GM13976 (cell line): Measurements from ENCODE around the gene SH3TC1.

Experiments
- DNase-seq: peaks from one replicate; pipeline ENCODE4 v3.0.0; 2012; ENCODE audit warnings: low spot score
- in situ Hi-C: fragments of 300-500 bp; cut with MboI; formaldehyde crosslinking; loops from one replicate; pipeline ENCODE4 v1.12.0; 2022; ENCODE audit warnings: low sequenced_read_pairs, mixed read lengths, inconsistent platforms; ENCODE audit not compliant: unreplicated experiment
- TF ChIP-seq, protein P1 (sequence below): IDR thresholded peaks from 2 replicates; pipeline ENCODE4 v1.5.1; 2012; ENCODE audit warnings: borderline replicate concordance, mild to moderate bottlenecking; ENCODE audit not compliant: insufficient read depth; ENCODE audit errors: extremely low read depth, missing control alignments, control extremely low read depth

SH3TC1 gene

DNA sequence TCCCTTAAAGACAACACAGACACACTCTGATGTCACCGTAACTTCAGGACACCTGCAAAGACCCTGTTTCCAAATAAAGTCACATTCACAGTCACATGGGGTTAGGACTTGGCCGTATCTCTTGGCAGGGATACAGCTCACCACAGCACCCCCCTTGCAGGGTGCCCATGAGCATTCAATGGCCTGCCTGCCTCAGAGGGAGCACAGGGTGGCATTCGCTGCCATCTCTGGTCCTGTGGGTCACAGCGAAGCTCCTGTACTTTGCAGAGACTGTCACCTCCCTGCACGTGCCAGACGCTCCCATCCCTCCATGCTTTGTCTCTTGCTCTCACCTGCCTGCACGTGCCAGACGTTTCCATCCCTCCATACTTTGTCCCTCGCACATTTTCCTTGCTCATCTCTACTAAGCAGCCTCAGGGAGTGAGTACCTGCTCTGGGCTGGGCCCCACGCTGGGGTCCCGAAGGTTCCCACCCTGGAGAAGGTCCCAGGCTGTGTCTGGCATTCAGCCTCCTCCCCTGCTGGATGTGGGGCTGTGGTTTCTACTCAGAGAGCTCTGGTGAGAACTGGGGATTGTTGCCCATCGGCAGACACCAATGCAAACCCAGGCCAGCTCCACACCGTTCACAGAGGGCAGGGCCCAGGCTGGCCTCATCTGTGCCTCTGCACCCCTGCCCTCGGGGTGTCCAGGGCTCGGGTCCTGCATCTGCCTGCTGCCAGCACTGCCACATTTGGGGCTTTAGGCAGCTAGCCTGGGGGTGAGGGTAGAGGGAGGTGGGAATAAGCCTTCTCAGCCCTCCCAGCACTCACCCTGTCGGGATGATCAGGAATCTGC is 86.3 kb downstream of the SH3TC1 start:
- TF ChIP-seq, protein P1, sequence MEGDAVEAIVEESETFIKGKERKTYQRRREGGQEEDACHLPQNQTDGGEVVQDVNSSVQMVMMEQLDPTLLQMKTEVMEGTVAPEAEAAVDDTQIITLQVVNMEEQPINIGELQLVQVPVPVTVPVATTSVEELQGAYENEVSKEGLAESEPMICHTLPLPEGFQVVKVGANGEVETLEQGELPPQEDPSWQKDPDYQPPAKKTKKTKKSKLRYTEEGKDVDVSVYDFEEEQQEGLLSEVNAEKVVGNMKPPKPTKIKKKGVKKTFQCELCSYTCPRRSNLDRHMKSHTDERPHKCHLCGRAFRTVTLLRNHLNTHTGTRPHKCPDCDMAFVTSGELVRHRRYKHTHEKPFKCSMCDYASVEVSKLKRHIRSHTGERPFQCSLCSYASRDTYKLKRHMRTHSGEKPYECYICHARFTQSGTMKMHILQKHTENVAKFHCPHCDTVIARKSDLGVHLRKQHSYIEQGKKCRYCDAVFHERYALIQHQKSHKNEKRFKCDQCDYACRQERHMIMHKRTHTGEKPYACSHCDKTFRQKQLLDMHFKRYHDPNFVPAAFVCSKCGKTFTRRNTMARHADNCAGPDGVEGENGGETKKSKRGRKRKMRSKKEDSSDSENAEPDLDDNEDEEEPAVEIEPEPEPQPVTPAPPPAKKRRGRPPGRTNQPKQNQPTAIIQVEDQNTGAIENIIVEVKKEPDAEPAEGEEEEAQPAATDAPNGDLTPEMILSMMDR, result no peak
- no peak for DNase-seq
- in situ Hi-C loops, result no loop called here

DNA sequence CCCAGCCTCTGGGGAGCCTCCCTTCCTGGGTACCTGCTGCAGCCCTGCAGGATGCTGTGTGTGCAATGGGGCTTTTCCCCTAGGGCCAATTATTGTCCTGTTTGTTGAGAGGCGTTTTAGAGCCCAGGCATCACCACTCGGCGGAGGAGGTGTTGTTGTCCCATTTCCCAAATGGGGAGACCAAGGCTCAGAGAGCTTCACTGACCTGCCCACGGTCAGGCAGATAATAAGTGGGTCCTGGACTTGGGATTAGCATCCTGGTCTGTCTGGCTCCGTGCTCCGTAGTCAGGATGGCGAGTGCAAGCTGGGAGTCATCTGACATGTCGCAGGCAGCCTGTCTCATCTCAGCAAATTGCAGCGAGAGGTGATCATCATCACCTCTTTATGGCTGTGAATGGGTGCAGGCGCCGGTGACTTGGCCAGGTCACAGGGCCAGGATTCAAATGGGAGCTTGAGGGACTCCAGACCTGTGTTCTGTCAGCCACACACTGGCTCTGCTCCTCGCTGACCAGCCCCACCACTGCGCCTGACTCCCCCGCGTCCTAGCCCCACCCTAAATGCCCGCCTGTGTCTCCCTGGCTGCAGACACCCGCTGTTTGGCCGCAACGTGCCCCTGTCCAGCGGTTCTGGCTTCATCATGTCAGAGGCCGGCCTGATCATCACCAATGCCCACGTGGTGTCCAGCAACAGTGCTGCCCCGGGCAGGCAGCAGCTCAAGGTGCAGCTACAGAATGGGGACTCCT is 87.1 kb downstream of the SH3TC1 start:
- in situ Hi-C loops, result no loop called here
- TF ChIP-seq, protein P1, result no peak
- DNase-seq, result no peak

DNA sequence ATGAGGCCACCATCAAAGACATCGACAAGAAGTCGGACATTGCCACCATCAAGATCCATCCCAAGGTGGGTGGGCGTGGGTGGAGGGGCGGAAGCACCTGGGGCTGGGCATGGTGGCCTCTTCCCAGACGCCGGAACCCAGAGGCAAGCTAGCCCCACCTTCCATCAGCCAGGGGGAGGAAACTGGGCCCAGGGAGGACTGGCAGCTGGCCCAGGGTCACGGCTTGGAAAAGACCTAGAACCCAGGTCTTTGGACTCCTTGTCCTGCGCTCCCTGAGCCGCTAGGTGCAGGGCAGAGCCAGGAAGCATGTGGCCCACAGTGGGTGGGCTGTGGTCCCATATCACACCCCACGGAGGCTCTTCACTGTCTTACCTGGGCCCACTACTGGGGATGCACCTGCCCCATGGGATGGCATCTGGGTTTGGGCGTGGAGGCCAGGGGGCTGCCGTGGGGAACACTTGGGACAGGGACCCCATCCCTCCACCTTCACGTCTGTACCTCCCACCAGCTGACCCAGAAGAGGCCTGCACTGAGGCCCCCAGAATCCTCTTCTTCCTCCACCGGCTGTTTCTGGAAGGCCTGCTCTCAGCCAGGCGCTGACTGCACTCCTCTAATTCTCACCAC is 87.7 kb downstream of the SH3TC1 start:
- in situ Hi-C loops, result no loop called here
- TF ChIP-seq, protein P1, result no peak
- DNase-seq, result no peak

DNA sequence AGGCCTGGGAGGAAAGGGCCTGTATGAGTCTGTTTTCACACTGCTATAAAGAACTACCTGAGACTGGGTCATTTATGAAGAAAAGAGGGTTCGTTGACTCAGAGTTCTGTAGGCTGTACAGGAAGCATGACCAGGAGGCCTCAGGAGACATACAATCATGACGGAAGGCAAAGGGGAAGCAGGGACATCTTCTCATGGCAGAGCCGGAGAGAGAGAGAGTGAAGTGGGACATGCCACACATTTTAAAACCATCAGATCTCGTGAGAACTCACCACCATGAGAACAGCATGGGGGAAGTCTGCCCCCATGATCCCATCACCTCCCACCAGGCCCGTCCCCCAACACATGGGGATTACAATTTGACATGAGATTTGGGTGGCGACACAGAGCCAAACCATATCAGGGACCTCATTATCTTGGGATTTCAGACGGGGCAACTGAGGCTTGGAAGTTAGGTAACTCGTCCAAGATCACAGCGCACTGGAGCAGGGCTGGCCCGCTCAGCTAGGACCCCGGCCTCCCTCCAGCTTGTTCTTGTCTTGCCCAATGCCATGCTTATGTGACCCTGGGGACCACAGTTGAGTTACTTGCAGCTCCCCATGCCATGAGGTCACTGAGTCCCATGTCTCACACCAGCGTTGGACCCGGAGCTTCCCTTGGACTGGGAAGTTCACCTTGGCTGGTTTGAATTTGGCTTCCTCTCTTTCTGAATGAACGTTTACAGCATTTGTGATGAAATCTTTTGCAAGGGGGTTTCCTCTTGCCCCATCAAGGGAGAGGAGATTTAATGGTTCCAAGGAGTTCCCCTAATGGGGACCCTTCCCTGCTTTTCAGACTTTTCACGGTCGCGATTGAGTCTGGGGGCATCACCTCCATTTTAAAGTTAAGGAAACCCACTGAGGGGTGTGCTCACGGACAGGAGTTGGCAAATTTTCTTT is 88.5 kb downstream of the SH3TC1 start:
- in situ Hi-C loops, result no loop called here
- DNase-seq, result no peak
- TF ChIP-seq, protein P1, result no peak

DNA sequence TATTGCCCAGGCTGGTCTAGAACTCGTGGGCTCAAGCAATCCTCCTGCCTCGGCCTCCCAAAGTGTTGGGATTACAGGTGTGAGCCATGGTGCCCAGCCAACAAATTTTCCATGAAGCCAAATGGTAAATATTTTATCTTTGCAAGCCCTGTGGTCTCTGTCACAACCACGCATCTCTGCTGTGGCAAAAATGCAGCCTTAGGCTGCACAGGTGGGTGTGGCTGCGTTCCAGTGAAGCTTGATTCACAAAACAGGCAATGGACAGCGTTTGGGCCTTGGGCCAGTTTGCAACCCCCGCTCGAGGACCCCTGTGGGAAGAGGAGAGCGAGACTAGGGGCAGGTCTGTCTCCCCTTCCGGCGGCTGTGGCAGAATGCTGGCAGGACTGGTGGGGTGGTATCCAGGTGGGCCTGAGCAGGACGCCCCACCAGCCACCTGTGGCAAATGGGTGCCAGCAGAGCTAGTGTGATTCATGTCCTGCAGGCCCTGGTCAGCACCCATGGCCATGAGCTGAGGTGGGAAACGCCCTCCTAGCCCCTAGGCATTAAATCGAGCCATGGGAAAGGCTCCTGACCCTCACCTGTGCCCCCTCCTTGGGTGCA is 90.2 kb downstream of the SH3TC1 start:
- in situ Hi-C loops, result no loop called here
- DNase-seq, result no peak
- TF ChIP-seq, protein P1, result no peak
